C4-2B (cell line): ENCODE measurements around the gene SLC16A3.

Source experiments
- CTCF ChIP-seq: fragments of 450-650 bp; conservative IDR thresholded peaks from 2 replicates; pipeline ENCODE4 v1.5.1; 2017; ENCODE audit warnings: mild to moderate bottlenecking
- ZFX ChIP-seq: fragments of 450-650 bp; IDR thresholded peaks from 2 replicates; pipeline ENCODE4 v1.6.1; 2017

- TF ChIP-seq CTCF (no peak), ZFX (no peak)
These were observed 8.8 kb upstream of the SLC16A3 start for GRCh38 chr17:82219753-82220709.
